Measurements from ENCODE around the gene SP9. TPM values are rescaled to one million over a fixed set of nuclear protein-coding genes. Genes with fewer than 3 reads are reported as not detected.
A peak's percentile ranks its signal among the peaks of the same experiment; 100 is the strongest.

Gene SP9
- total and polyA plus RNA-seq, 9 of the 15 experiments (the other 6 are each of a cell fraction or from before 2014, with no cell fraction given) = 0.04 to 0.23 (median 0.11) TPM; not detected in 3

- Histone ChIP-seq H4K20me1 (replicated peaks; ENCODE audit: control insufficient read depth, insufficient read depth, low read length) (peaks cover 8% of the 10 kb centered on the region; the same call in 1 of the 2 replicates), H3K4me2 (ENCODE audit: insufficient read depth, low read length) (no peak overlapping the region), H3K9ac (ENCODE audit: insufficient read depth in 1 of 2, low read depth in 2 of 2, low read length in 2 of 2) (no peak overlapping the region), H3K36me3 (ENCODE audit: control insufficient read depth, insufficient read depth, low read length) (no peaks in the 10 kb centered on the region), H3K9me3 (replicated peaks; ENCODE audit: control insufficient read depth, insufficient read depth, low read depth, low read length) (no peaks in the 10 kb centered on the region), H3K4me1 (replicated peaks in 1 of 2; ENCODE audit: control insufficient read depth in 2 of 2, insufficient read depth in 2 of 2, low read length in 2 of 2) (peaks cover 8 to 24% of the 10 kb centered on the region in 2 experiments; a peak in 3 of 5 replicates), H3K79me2 (ENCODE audit: control insufficient read depth, insufficient read depth, low read length) (no peaks in the 10 kb centered on the region), H3K4me3 (no peak overlapping the region), H3K27me3 (ENCODE audit: control insufficient read depth in 2 of 2, insufficient read depth in 2 of 2, low read length in 2 of 2) (peaks cover 43% of the 10 kb centered on the region in 2 experiments), H3K9me1 (ENCODE audit: control insufficient read depth, insufficient read depth, low read length) (no peaks in the 10 kb centered on the region), H3K27ac (ENCODE audit: extremely low read depth, low read depth, low read length) (no peak overlapping the region), H2AFZ (ENCODE audit: low read depth, low read length) (0 out of 2 replicates have a peak overlapping the region, but pooled peaks have one; percentile 51)
- ATAC-seq (no peak), FAIRE-seq (no peak), DNase-seq (ENCODE audit: extremely low read depth in 1 of 4, low spot score in 3 of 4) (no peak)
- CTCF ChIA-PET (ENCODE audit: low intra/inter-chr PET ratio) = no interaction called here
- BruUV-seq (replicated peaks) = no TSS peak
- WGBS (ENCODE audit: insufficient coverage, low coverage, missing lambda C conversion rate) = 25% methylated on average over 16 of the region's 16 CpGs
- in situ Hi-C loops (cut with MboI) (loop anchor here (10.0 kb wide), 1 partner anchor 174 kb away; no protein-coding TSS in a partner anchor), intact Hi-C loops (cut with micrococcal nuclease) (no loop called here)
- TF ChIP-seq CREB3L1 (IDR thresholded peaks at IDR 0.05; ENCODE audit: borderline replicate concordance, low read depth) = peak; percentile 54; the same call in 1 of the 2 replicates
- TF ChIP-seq ARID3A (IDR thresholded peaks at IDR 0.05; ENCODE audit: borderline replicate concordance, low read depth, low read length) = no peak
- POLR2A ChIA-PET = interaction anchor here (0.7 kb wide), 1 partner anchor 748 kb away, joined by 3 read pairs; no protein-coding TSS in a partner anchor
These were observed 5.6 kb upstream of the SP9 start for GRCh38 chr2:174328961-174329715.
